K562 (cell line): Measurements from ENCODE around the gene IL23A. TPM values are rescaled to one million over a fixed set of nuclear protein-coding genes. Genes with fewer than 3 reads are reported as not detected.

ENCODE experiments used
- ATAC-seq: fragments of 200-7000 bp; cut with Tn5 transposase; 3 replicates; pipeline ENCODE4 v1.9.1; 2020; ENCODE audit warnings: moderate library complexity
- BruUV-seq: library from RNA; stranded (reverse); fragments of 400-500 nt; replicated peaks from 2 replicates; lab custom pipeline; 2021; lab: Mats Ljungman, UMichigan
- CTCF ChIA-PET: fragments of 300-600 bp; formaldehyde crosslinking; extraction: SDS; loops from one replicate; lab custom pipeline; 2021; ENCODE audit warnings: low intra/inter-chr PET ratio; lab: Yijun Ruan, JAX
- POLR2A ChIA-PET: fragments of 300-600, 350-650 bp; sonication (Branson Sonifier 250); formaldehyde crosslinking; extraction: SDS; loops from one replicate; lab custom pipeline; 2021; ENCODE audit warnings: antibody characterized with exemption, inconsistent platforms; lab: Yijun Ruan, JAX
- DNase-seq, 4 experiments: peaks; one replicate each; pipeline versions ENCODE4 v3.0.0 to v3.0.0-alpha.2; 2011 to 2018; ENCODE audit warnings: low spot score in 3 of 4, mixed read lengths in 3 of 4; ENCODE audit errors: extremely low read depth in 1 of 4
- FAIRE-seq: peaks from 2 replicates; lab custom pipeline; 2011; peaks lifted over from hg19 to GRCh38; lab: Jason Lieb, UNC
- H2AFZ ChIP-seq: 2 replicates; pipeline ENCODE4 v1.6.0; 2011; ENCODE audit warnings: low read depth, low read length, control low read depth, inconsistent platforms
- H3K27ac ChIP-seq: fragments of 200-600 bp; 3 replicates; pipeline ENCODE4 v1.8.0; 2011; ENCODE audit warnings: low read depth, mild to moderate bottlenecking, control low read depth, inconsistent platforms, low read length, moderate library complexity, mixed read lengths; ENCODE audit errors: extremely low read depth
- H3K27me3 ChIP-seq, 2 experiments: fragments of 300-600 bp in 1 of 2; 2 replicates in 1 of 2; 3 replicates in 1 of 2; pipeline versions ENCODE4 v1.6.0 to v1.8.0; 2011; ENCODE audit warnings: inconsistent platforms in 2 of 2, low read length in 2 of 2, mild to moderate bottlenecking in 1 of 2, mixed read lengths in 1 of 2, moderate library complexity in 1 of 2; ENCODE audit not compliant: control insufficient read depth in 2 of 2, insufficient read depth in 2 of 2
- H3K36me3 ChIP-seq: fragments of 300-600 bp; 3 replicates; pipeline ENCODE4 v1.8.0; 2011; ENCODE audit warnings: mild to moderate bottlenecking, low read length, inconsistent platforms; ENCODE audit not compliant: control insufficient read depth, insufficient read depth
- H3K4me1 ChIP-seq, 2 experiments: fragments of 200-600 bp in 1 of 2; replicated peaks in 1 of 2; 2 replicates in 1 of 2; 3 replicates in 1 of 2; pipeline versions ENCODE4 v1.5.1 to v1.8.0; 2011; ENCODE audit warnings: inconsistent platforms in 2 of 2, low read length in 2 of 2, mild to moderate bottlenecking in 1 of 2, mixed read lengths in 1 of 2, moderate library complexity in 1 of 2; ENCODE audit not compliant: control insufficient read depth in 2 of 2, insufficient read depth in 2 of 2
- H3K4me2 ChIP-seq: 2 replicates; pipeline ENCODE4 v1.6.1; 2011; ENCODE audit warnings: low read length, control low read depth, inconsistent platforms, mixed read lengths; ENCODE audit not compliant: insufficient read depth
- H3K4me3 ChIP-seq: fragments of 200-600 bp; sonication (generic), shearing (Covaris generic); 2 replicates; pipeline ENCODE4 v1.5.1; 2016; ENCODE audit warnings: control low read depth, inconsistent platforms
- H3K79me2 ChIP-seq: fragments of 200-600 bp; 3 replicates; pipeline ENCODE4 v1.8.0; 2011; ENCODE audit warnings: low read length, inconsistent platforms; ENCODE audit not compliant: control insufficient read depth, insufficient read depth
- H3K9ac ChIP-seq, 2 experiments: 2 replicates each; pipeline versions ENCODE4 v1.6.0 to v1.6.1; 2011; ENCODE audit warnings: low read depth in 2 of 2, low read length in 2 of 2, control low read depth in 1 of 2, inconsistent platforms in 1 of 2, mild to moderate bottlenecking in 1 of 2, mixed read lengths in 1 of 2; ENCODE audit not compliant: insufficient read depth in 1 of 2
- H3K9me1 ChIP-seq: one replicate; pipeline ENCODE4 v1.6.0; 2011; ENCODE audit warnings: inconsistent platforms, mild to moderate bottlenecking, low read length, moderate library complexity; ENCODE audit not compliant: control insufficient read depth, insufficient read depth
- H3K9me3 ChIP-seq: replicated peaks from 2 replicates; pipeline ENCODE4 v1.5.1; 2011; ENCODE audit warnings: low read depth, low read length, inconsistent platforms; ENCODE audit not compliant: control insufficient read depth, insufficient read depth
- H4K20me1 ChIP-seq: replicated peaks from 2 replicates; pipeline ENCODE4 v1.6.1; 2011; ENCODE audit warnings: low read length, inconsistent platforms, mixed read lengths; ENCODE audit not compliant: control insufficient read depth, insufficient read depth
- ARHGAP35 ChIP-seq: fragments of 450-650 bp; IDR thresholded peaks from 2 replicates; pipeline ENCODE4 v1.6.1; 2018; ENCODE audit not compliant: partially characterized antibody
- ERF ChIP-seq: fragments of 450-650 bp; formaldehyde crosslinking; IDR thresholded peaks from 2 replicates; pipeline ENCODE4 v1.4.0; 2020; ENCODE audit warnings: mild to moderate bottlenecking, mixed read lengths
- ILF3 ChIP-seq: fragments of 450-650 bp; IDR thresholded peaks from 2 replicates; pipeline ENCODE4 v1.6.1; 2018; ENCODE audit warnings: antibody characterized with exemption, mild to moderate bottlenecking, moderate library complexity, borderline replicate concordance
- NFRKB ChIP-seq: fragments of 450-650 bp; IDR thresholded peaks from 2 replicates; pipeline ENCODE4 v1.6.1; 2016; ENCODE audit warnings: low read depth
- NONO ChIP-seq, 2 experiments: fragments of 200-400 bp in 1 of 2; fragments of 450-650 bp in 1 of 2; formaldehyde crosslinking in 1 of 2; IDR thresholded peaks; 2 replicates each; pipeline ENCODE4 v1.6.1; 2017; ENCODE audit warnings: low read depth in 2 of 2, mild to moderate bottlenecking in 2 of 2, moderate library complexity in 2 of 2, low read length in 1 of 2
- NR2F6 ChIP-seq: fragments of 450-650 bp; formaldehyde crosslinking; IDR thresholded peaks from 2 replicates; pipeline ENCODE4 v1.4.0; 2020; ENCODE audit warnings: mild to moderate bottlenecking
- RHOXF2B ChIP-seq: fragments of 250-450 bp; sonication (Bioruptor Pico); conservative IDR thresholded peaks from 2 replicates; pipeline ENCODE4 v1.5.1; 2021
- WGBS: fragments of 100-300 bp; shearing (Covaris generic); methylation state at CpG from one replicate; pipeline ENCODE4 v1.1.6; 2016; ENCODE audit warnings: low coverage, mixed read lengths; ENCODE audit not compliant: insufficient coverage; ENCODE audit errors: missing lambda C conversion rate; 5-methylcytosine and 5-hydroxymethylcytosine counted together
- in situ Hi-C: fragments of 300-500 bp; cut with MboI; formaldehyde crosslinking; loops from 4 replicates; pipeline ENCODE4 v1.15.0; 2018; ENCODE audit warnings: inconsistent platforms, mixed read lengths
- intact Hi-C: fragments of 100-400 bp; cut with micrococcal nuclease; formaldehyde crosslinking; loops from 2 replicates; pipeline ENCODE4 v1.14.2; 2022
- polyA plus RNA-seq, 8 experiments: library from polyadenylated mRNA; depleted of rRNA in 4 of 8; stranded (reverse) in 5 of 8; unstranded in 3 of 8; fragments of >200 nt; fragmentation: Nextera tagmentation in 2 of 8; fragmentation: Illumina TruSeq in 1 of 8; extraction: Ambion mirVana in 2 of 8; extraction: Trizol in 1 of 8; gene quantifications; 2 replicates each; pipeline versions ENCODE4 v1.2.1 to v1.2.3, GENCODE V29; 2011 to 2014; ENCODE audit warnings: inconsistent platforms in 1 of 8, missing spikeins in 1 of 8
- total RNA-seq, 7 experiments: library from RNA; depleted of rRNA in 6 of 7; stranded (reverse); fragments of >200 nt in 6 of 7; fragmentation: Illumina TruSeq in 2 of 7; extraction: Trizol in 2 of 7; gene quantifications; 2 replicates each; pipeline versions ENCODE4 v1.2.1 to v1.2.3, GENCODE V29; 2011 to 2021; ENCODE audit warnings: low replicate concordance in 1 of 7
- TF ChIP-seq, protein P1 (sequence below): sonication (generic); formaldehyde crosslinking; IDR thresholded peaks from 2 replicates; pipeline ENCODE4 v1.8.1; 2023; ENCODE audit warnings: mild to moderate bottlenecking, missing genetic modification reagents
- TF ChIP-seq, protein P2 (sequence below): fragments of 450-650 bp; formaldehyde crosslinking; IDR thresholded peaks from 2 replicates; pipeline ENCODE4 v1.4.0; 2020; ENCODE audit warnings: mild to moderate bottlenecking
- TF ChIP-seq, protein P3 (sequence below): fragments of 450-650 bp; IDR thresholded peaks from 2 replicates; pipeline ENCODE4 v1.6.1; 2017; ENCODE audit warnings: antibody characterized with exemption
- TF ChIP-seq, protein P4 (sequence below): fragments of 450-650 bp; formaldehyde crosslinking; IDR thresholded peaks from 2 replicates; pipeline ENCODE4 v1.4.0; 2022; ENCODE audit warnings: mild to moderate bottlenecking, moderate library complexity
- TF ChIP-seq, protein P5 (sequence below), 2 experiments: fragments of 450-650 bp in 1 of 2; sonication (generic) in 1 of 2; formaldehyde crosslinking; conservative IDR thresholded peaks; 2 replicates each; pipeline versions ENCODE4 v1.4.0 to v1.8.1; 2020 to 2022; ENCODE audit warnings: mild to moderate bottlenecking in 1 of 2, missing genetic modification reagents in 1 of 2
- TF ChIP-seq, protein P6 (sequence below): fragments of 450-650 bp; formaldehyde crosslinking; IDR thresholded peaks from 2 replicates; pipeline ENCODE4 v1.4.0; 2022; ENCODE audit warnings: missing genetic modification characterization

The IL23A gene
- total and polyA plus RNA-seq, 9 of the 15 experiments (the other 6 are each of a cell fraction or from before 2014, with no cell fraction given) = 4.4 to 37.2 (median 9.6) TPM

DNA sequence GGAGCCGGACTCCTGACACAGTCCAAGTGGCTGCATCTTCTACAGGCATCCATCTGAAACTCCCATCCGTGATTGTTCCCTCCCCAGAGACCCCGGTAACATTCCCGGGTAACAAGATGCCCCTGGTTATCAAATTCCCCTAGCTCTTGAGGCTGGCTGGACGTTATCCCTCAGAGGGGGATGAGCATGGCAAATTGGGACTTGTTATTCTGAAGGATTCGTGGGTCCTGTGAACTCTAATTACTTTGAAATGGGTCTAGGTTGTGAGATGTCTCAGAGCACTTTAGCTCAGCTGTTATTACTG, 4.2 kb upstream of the IL23A start:
- H3K79me2 ChIP-seq = peaks cover 24% of the 10 kb centered on the region
- intact Hi-C loops (loop anchor here (1.0 kb wide), 1 partner anchor 26 kb away; the partner anchor contains the start of gene STAT2), in situ Hi-C loops (no loop called here)
- peak overlapping the region; percentile 88 to 95 for H3K9ac ChIP-seq
- no peaks in the 10 kb centered on the region for H3K27me3 ChIP-seq
- ChIA-PET CTCF (interaction anchor here (1.2 kb wide), 1 partner anchor 130 kb away, joined by 5 read pairs; no protein-coding TSS in a partner anchor), POLR2A (interaction anchor here (1.4 to 19.0 kb wide), 3 partner anchors 18 to 136 kb away, joined by 4 to 274 read pairs (median 26); partner anchors contain the start of genes APOF, CNPY2 and STAT2)
- H3K4me3 ChIP-seq = peak overlapping the region; percentile 64
- 3% methylated on average over 6 of the region's 6 CpGs for WGBS
- H3K4me1 ChIP-seq = peaks cover 27 to 58% of the 10 kb centered on the region in 2 experiments
- DNase-seq (no peak), ATAC-seq (no peak), FAIRE-seq (no peak)
- H3K4me2 ChIP-seq = peak overlapping the region; percentile 98
- BruUV-seq = TSS peak; percentile 87
- no peaks in the 10 kb centered on the region for H3K9me3 ChIP-seq
- peak overlapping the region; percentile 98 for H3K27ac ChIP-seq
- peak overlapping the region; percentile 49 for H2AFZ ChIP-seq
- peaks cover 3% of the 10 kb centered on the region for H3K9me1 ChIP-seq
- no peaks in the 10 kb centered on the region for H4K20me1 ChIP-seq
- H3K36me3 ChIP-seq = peaks cover 3% of the 10 kb centered on the region; the same call in 1 of the 3 replicates
- TF ChIP-seq RHOXF2B (0 out of 2 replicates have a peak, but pooled peaks have one; percentile 53), NR2F6 (0 out of 2 replicates have a peak, but pooled peaks have one; percentile 31), NONO (IDR thresholded peaks at IDR 0.05; ENCODE audit: low read depth in 2 of 2, low read length in 1 of 2) (no peak), NFRKB (0 out of 2 replicates have a peak, but pooled peaks have one; percentile 9), ERF (0 out of 2 replicates have a peak, but pooled peaks have one; percentile 74), ARHGAP35 (no peak), ILF3 (0 out of 2 replicates have a peak, but pooled peaks have one; percentile 43)
- TF ChIP-seq, protein P1, sequence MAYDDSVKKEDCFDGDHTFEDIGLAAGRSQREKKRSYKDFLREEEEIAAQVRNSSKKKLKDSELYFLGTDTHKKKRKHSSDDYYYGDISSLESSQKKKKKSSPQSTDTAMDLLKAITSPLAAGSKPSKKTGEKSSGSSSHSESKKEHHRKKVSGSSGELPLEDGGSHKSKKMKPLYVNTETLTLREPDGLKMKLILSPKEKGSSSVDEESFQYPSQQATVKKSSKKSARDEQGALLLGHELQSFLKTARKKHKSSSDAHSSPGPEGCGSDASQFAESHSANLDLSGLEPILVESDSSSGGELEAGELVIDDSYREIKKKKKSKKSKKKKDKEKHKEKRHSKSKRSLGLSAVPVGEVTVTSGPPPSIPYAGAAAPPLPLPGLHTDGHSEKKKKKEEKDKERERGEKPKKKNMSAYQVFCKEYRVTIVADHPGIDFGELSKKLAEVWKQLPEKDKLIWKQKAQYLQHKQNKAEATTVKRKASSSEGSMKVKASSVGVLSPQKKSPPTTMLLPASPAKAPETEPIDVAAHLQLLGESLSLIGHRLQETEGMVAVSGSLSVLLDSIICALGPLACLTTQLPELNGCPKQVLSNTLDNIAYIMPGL (CRISPR knock-in tag) = no peak
- TF ChIP-seq, protein P2, sequence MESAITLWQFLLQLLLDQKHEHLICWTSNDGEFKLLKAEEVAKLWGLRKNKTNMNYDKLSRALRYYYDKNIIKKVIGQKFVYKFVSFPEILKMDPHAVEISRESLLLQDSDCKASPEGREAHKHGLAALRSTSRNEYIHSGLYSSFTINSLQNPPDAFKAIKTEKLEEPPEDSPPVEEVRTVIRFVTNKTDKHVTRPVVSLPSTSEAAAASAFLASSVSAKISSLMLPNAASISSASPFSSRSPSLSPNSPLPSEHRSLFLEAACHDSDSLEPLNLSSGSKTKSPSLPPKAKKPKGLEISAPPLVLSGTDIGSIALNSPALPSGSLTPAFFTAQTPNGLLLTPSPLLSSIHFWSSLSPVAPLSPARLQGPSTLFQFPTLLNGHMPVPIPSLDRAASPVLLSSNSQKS (CRISPR knock-in tag) = 0 out of 2 replicates have a peak, but pooled peaks have one; percentile 80
- TF ChIP-seq, protein P3, sequence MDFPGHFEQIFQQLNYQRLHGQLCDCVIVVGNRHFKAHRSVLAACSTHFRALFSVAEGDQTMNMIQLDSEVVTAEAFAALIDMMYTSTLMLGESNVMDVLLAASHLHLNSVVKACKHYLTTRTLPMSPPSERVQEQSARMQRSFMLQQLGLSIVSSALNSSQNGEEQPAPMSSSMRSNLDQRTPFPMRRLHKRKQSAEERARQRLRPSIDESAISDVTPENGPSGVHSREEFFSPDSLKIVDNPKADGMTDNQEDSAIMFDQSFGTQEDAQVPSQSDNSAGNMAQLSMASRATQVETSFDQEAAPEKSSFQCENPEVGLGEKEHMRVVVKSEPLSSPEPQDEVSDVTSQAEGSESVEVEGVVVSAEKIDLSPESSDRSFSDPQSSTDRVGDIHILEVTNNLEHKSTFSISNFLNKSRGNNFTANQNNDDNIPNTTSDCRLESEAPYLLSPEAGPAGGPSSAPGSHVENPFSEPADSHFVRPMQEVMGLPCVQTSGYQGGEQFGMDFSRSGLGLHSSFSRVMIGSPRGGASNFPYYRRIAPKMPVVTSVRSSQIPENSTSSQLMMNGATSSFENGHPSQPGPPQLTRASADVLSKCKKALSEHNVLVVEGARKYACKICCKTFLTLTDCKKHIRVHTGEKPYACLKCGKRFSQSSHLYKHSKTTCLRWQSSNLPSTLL = no peak
- TF ChIP-seq, protein P4, sequence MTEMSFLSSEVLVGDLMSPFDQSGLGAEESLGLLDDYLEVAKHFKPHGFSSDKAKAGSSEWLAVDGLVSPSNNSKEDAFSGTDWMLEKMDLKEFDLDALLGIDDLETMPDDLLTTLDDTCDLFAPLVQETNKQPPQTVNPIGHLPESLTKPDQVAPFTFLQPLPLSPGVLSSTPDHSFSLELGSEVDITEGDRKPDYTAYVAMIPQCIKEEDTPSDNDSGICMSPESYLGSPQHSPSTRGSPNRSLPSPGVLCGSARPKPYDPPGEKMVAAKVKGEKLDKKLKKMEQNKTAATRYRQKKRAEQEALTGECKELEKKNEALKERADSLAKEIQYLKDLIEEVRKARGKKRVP = peak; percentile 39; the same call in 1 of the 2 replicates
- TF ChIP-seq, protein P5, sequence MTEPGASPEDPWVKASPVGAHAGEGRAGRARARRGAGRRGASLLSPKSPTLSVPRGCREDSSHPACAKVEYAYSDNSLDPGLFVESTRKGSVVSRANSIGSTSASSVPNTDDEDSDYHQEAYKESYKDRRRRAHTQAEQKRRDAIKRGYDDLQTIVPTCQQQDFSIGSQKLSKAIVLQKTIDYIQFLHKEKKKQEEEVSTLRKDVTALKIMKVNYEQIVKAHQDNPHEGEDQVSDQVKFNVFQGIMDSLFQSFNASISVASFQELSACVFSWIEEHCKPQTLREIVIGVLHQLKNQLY (CRISPR knock-in tag; conservative IDR thresholded peaks at IDR 0.05) = peak in 1 of 2 experiments; percentile 82; a peak in 1 of 4 replicates
- TF ChIP-seq, protein P6, sequence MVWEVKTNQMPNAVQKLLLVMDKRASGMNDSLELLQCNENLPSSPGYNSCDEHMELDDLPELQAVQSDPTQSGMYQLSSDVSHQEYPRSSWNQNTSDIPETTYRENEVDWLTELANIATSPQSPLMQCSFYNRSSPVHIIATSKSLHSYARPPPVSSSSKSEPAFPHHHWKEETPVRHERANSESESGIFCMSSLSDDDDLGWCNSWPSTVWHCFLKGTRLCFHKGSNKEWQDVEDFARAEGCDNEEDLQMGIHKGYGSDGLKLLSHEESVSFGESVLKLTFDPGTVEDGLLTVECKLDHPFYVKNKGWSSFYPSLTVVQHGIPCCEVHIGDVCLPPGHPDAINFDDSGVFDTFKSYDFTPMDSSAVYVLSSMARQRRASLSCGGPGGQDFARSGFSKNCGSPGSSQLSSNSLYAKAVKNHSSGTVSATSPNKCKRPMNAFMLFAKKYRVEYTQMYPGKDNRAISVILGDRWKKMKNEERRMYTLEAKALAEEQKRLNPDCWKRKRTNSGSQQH (CRISPR knock-in tag) = peak; percentile 87
